Prostate gland (tissue), 2 donors: ENCODE measurements around the gene JOSD1. TPM values are rescaled to one million over a fixed set of nuclear protein-coding genes. Genes with fewer than 3 reads are reported as not detected.

ENCODE experiments used
- DNase-seq: peaks from one replicate; pipeline ENCODE4 v3.0.0-alpha.2; 2019; ENCODE audit warnings: low spot score
- H3K27ac ChIP-seq, 2 donors: fragments of 200-600 bp; sonication (generic); 2 replicates each; pipeline ENCODE4 v1.5.1; 2017 to 2019
- H3K27me3 ChIP-seq: fragments of 200-600 bp; sonication (generic); replicated peaks from 2 replicates; pipeline ENCODE4 v1.5.1; 2019; ENCODE audit not compliant: insufficient read depth
- H3K36me3 ChIP-seq, 2 donors: fragments of 200-600 bp; sonication (generic); 1 replicate in 1 of 2; 2 replicates in 1 of 2; pipeline versions ENCODE4 v1.5.1 to v1.8.1; 2017 to 2019
- H3K4me1 ChIP-seq: fragments of 200-600 bp; sonication (generic); replicated peaks from 2 replicates; pipeline ENCODE4 v1.5.1; 2019
- H3K4me3 ChIP-seq, 2 donors: fragments of 200-600 bp; sonication (generic); 2 replicates each; pipeline ENCODE4 v1.5.1; 2017 to 2019
- H3K9me3 ChIP-seq: fragments of 200-600 bp; sonication (generic); 2 replicates; pipeline ENCODE4 v1.5.1; 2017
- CTCF ChIP-seq, 4 experiments: fragments of 200-600 bp in 2 of 4; fragments of 450-650 bp in 2 of 4; sonication (generic) in 2 of 4; IDR thresholded peaks; 1 replicate in 3 of 4; 2 replicates in 1 of 4; pipeline ENCODE4 v1.5.1; 2016 to 2019; ENCODE audit warnings: antibody characterized with exemption in 4 of 4, mild to moderate bottlenecking in 2 of 4, moderate library complexity in 2 of 4
- POLR2A ChIP-seq: fragments of 450-650 bp; IDR thresholded peaks from one replicate; pipeline ENCODE4 v1.6.1; 2016; ENCODE audit warnings: antibody characterized with exemption, mild to moderate bottlenecking
- POLR2AphosphoS5 ChIP-seq: sonication (generic); formaldehyde crosslinking; IDR thresholded peaks from one replicate; pipeline ENCODE4 v1.6.1; 2017; ENCODE audit warnings: antibody characterized with exemption
- WGBS: methylation state at CpG from one replicate; pipeline ENCODE4 v1.1.5; 2018; 5-methylcytosine and 5-hydroxymethylcytosine counted together
- intact Hi-C: fragments of 100-400 bp; cut with DNase I; formaldehyde crosslinking; loops from one replicate; pipeline ENCODE4 v1.14.2; 2022
- total RNA-seq, 2 donors: library from RNA; depleted of rRNA; stranded (reverse); fragments of >200 nt; gene quantifications; one replicate each; pipeline ENCODE4 v1.1.0, GENCODE V29; 2016

Gene JOSD1
- total RNA-seq, 2 donors from 2014 or later, result 56.7 to 69.2 TPM

GRCh38 chr22:38728871-38729796, 28.4 kb upstream of the JOSD1 start:
- peaks cover 8% of the 10 kb centered on the region for H3K4me1 ChIP-seq
- H3K27ac ChIP-seq, result no peak overlapping the region
- H3K4me3 ChIP-seq, result no peak overlapping the region
- TF ChIP-seq CTCF (IDR thresholded peaks at IDR 0.05) (no peak), POLR2A (no peak), POLR2AphosphoS5 (no peak)
- 88% methylated on average over 18 of the region's 18 CpGs for WGBS
- no peaks in the 10 kb centered on the region for H3K27me3 ChIP-seq
- intact Hi-C loops, result no loop called here
- no peaks in the 10 kb centered on the region for H3K9me3 ChIP-seq
- no peak for DNase-seq
- H3K36me3 ChIP-seq, result peaks cover 42 to 47% of the 10 kb centered on the region in 2 donors

GRCh38 chr22:38727530-38728451, 27.0 kb upstream of the JOSD1 start:
- Histone ChIP-seq H3K27ac (no peak overlapping the region), H3K4me3 (no peak overlapping the region), H3K9me3 (no peaks in the 10 kb centered on the region), H3K27me3 (no peaks in the 10 kb centered on the region), H3K36me3 (peaks cover 42 to 48% of the 10 kb centered on the region in 2 donors), H3K4me1 (peaks cover under 1% of the 10 kb centered on the region)
- no peak for DNase-seq
- intact Hi-C loops, result no loop called here
- WGBS, result 97% methylated on average over 14 of the region's 15 CpGs
- TF ChIP-seq POLR2A, result no peak
- no peak for TF ChIP-seq CTCF (IDR thresholded peaks at IDR 0.05)
- no peak for TF ChIP-seq POLR2AphosphoS5

GRCh38 chr22:38727123-38727522, 26.4 kb upstream of the JOSD1 start:
- Histone ChIP-seq H3K4me3 (no peak overlapping the region), H3K27me3 (no peaks in the 10 kb centered on the region), H3K27ac (no peak overlapping the region), H3K36me3 (peaks cover 42 to 48% of the 10 kb centered on the region in 2 donors), H3K4me1 (no peaks in the 10 kb centered on the region), H3K9me3 (no peaks in the 10 kb centered on the region)
- intact Hi-C loops, result no loop called here
- TF ChIP-seq CTCF (IDR thresholded peaks at IDR 0.05) (no peak), POLR2AphosphoS5 (no peak), POLR2A (no peak)
- 94% methylated on average over 12 of the region's 12 CpGs for WGBS
- DNase-seq, result no peak

- Histone ChIP-seq H3K4me3 (no peak overlapping the region), H3K27ac (no peak overlapping the region), H3K9me3 (no peaks in the 10 kb centered on the region), H3K27me3 (no peaks in the 10 kb centered on the region), H3K4me1 (no peaks in the 10 kb centered on the region), H3K36me3 (peaks cover 42 to 48% of the 10 kb centered on the region in 2 donors)
- intact Hi-C loops, result no loop called here
- WGBS, result 91% methylated on average over 18 of the region's 18 CpGs
- DNase-seq, result no peak
- no peak for TF ChIP-seq POLR2A
- no peak for TF ChIP-seq CTCF (IDR thresholded peaks at IDR 0.05)
- no peak for TF ChIP-seq POLR2AphosphoS5
These were observed 25.3 kb upstream of the JOSD1 start for GRCh38 chr22:38725900-38726655.
